Measurements from ENCODE around the gene TRPM3. TPM values are rescaled to one million over a fixed set of nuclear protein-coding genes. Genes with fewer than 3 reads are reported as not detected.

TRPM3 gene
- total RNA-seq, 1 experiment from 2014 or later = not detected

- ChIA-PET CTCF (interaction anchor here (0.8 to 0.9 kb wide), 4 partner anchors 364 to 792 kb away, joined by 3 read pairs; no protein-coding TSS in a partner anchor), POLR2A (no interaction called here)
- intact Hi-C loops (cut with micrococcal nuclease; ENCODE audit: unreplicated experiment) = loop anchor here (2.0 kb wide), 1 partner anchor 609 kb away; no protein-coding TSS in a partner anchor
- H3K4me3 Mint-ChIP-seq (ENCODE audit: unreplicated experiment) = no peak overlapping the region
- no peaks in the 10 kb centered on the region for H3K27me3 Mint-ChIP-seq (ENCODE audit: insufficient read depth, unreplicated experiment)
- H3K36me3 ChIP-seq (ENCODE audit: control insufficient read depth, insufficient read depth, low read length) = no peaks in the 10 kb centered on the region
- BruUV-seq (replicated peaks) = no TSS peak
- no peak for TF ChIP-seq CTCF (IDR thresholded peaks at IDR 0.05; ENCODE audit: insufficient read depth in 1 of 2, low read depth in 1 of 2, low read length in 1 of 2, severe bottlenecking in 1 of 2, unreplicated experiment in 1 of 2)
- no peaks in the 10 kb centered on the region for H3K9me3 ChIP-seq
- H3K4me1 Mint-ChIP-seq (ENCODE audit: low read depth, unreplicated experiment) = no peaks in the 10 kb centered on the region
- no peaks in the 10 kb centered on the region for H3K27me3 ChIP-seq (replicated peaks; ENCODE audit: control insufficient read depth, insufficient read depth, low read length)
- H3K27ac Mint-ChIP-seq (ENCODE audit: unreplicated experiment) = no peak overlapping the region
- H3K9me3 Mint-ChIP-seq (ENCODE audit: unreplicated experiment) = no peaks in the 10 kb centered on the region
- H3K36me3 Mint-ChIP-seq (ENCODE audit: insufficient read depth, unreplicated experiment) = no peaks in the 10 kb centered on the region
- DNase-seq = peak in 1 of 2 experiments; percentile 0
- no peaks in the 10 kb centered on the region for H3K4me1 ChIP-seq
- H3K4me3 ChIP-seq (ENCODE audit: low read depth, low read length) = no peak overlapping the region
Observed at GRCh38 chr9:70639853-70640814, 481.3 kb downstream of the TRPM3 start.

- no peak for DNase-seq
- Histone ChIP-seq H3K27me3 (replicated peaks; ENCODE audit: control insufficient read depth, insufficient read depth, low read length) (no peaks in the 10 kb centered on the region), H3K9me3 (no peaks in the 10 kb centered on the region), H3K4me3 (ENCODE audit: low read depth, low read length) (no peak overlapping the region), H3K36me3 (ENCODE audit: control insufficient read depth, insufficient read depth, low read length) (no peaks in the 10 kb centered on the region), H3K4me1 (no peaks in the 10 kb centered on the region)
- POLR2A ChIA-PET = no interaction called here
- TF ChIP-seq CTCF (IDR thresholded peaks at IDR 0.05; ENCODE audit: insufficient read depth in 1 of 2, low read depth in 1 of 2, low read length in 1 of 2, severe bottlenecking in 1 of 2, unreplicated experiment in 1 of 2) = no peak
- H3K4me1 Mint-ChIP-seq (ENCODE audit: low read depth, unreplicated experiment) = no peaks in the 10 kb centered on the region
- no peak overlapping the region for H3K27ac Mint-ChIP-seq (ENCODE audit: unreplicated experiment)
- BruUV-seq (replicated peaks) = no TSS peak
- intact Hi-C loops (cut with micrococcal nuclease; ENCODE audit: unreplicated experiment) = no loop called here
- no peaks in the 10 kb centered on the region for H3K36me3 Mint-ChIP-seq (ENCODE audit: insufficient read depth, unreplicated experiment)
- H3K27me3 Mint-ChIP-seq (ENCODE audit: insufficient read depth, unreplicated experiment) = peaks cover 3% of the 10 kb centered on the region
- no peaks in the 10 kb centered on the region for H3K9me3 Mint-ChIP-seq (ENCODE audit: unreplicated experiment)
- H3K4me3 Mint-ChIP-seq (ENCODE audit: unreplicated experiment) = no peak overlapping the region
- CTCF ChIA-PET = no interaction called here
Observed at GRCh38 chr9:70635790-70636189, 485.6 kb downstream of the TRPM3 start.

GRCh38 chr9:70634696-70635095 lies 486.7 kb downstream of the TRPM3 start:
- H3K27ac Mint-ChIP-seq (ENCODE audit: unreplicated experiment) = no peak overlapping the region
- CTCF ChIA-PET = no interaction called here
- TF ChIP-seq CTCF (IDR thresholded peaks at IDR 0.05; ENCODE audit: insufficient read depth in 1 of 2, low read depth in 1 of 2, low read length in 1 of 2, severe bottlenecking in 1 of 2, unreplicated experiment in 1 of 2) = no peak
- Histone ChIP-seq H3K36me3 (ENCODE audit: control insufficient read depth, insufficient read depth, low read length) (no peaks in the 10 kb centered on the region), H3K4me3 (ENCODE audit: low read depth, low read length) (no peak overlapping the region), H3K9me3 (no peaks in the 10 kb centered on the region), H3K27me3 (replicated peaks; ENCODE audit: control insufficient read depth, insufficient read depth, low read length) (no peaks in the 10 kb centered on the region), H3K4me1 (no peaks in the 10 kb centered on the region)
- H3K36me3 Mint-ChIP-seq (ENCODE audit: insufficient read depth, unreplicated experiment) = no peaks in the 10 kb centered on the region
- no peaks in the 10 kb centered on the region for H3K9me3 Mint-ChIP-seq (ENCODE audit: unreplicated experiment)
- POLR2A ChIA-PET = no interaction called here
- H3K27me3 Mint-ChIP-seq (ENCODE audit: insufficient read depth, unreplicated experiment) = peaks cover 3% of the 10 kb centered on the region
- DNase-seq = no peak
- H3K4me1 Mint-ChIP-seq (ENCODE audit: low read depth, unreplicated experiment) = no peaks in the 10 kb centered on the region
- no peak overlapping the region for H3K4me3 Mint-ChIP-seq (ENCODE audit: unreplicated experiment)
- intact Hi-C loops (cut with micrococcal nuclease; ENCODE audit: unreplicated experiment) = no loop called here
- no TSS peak for BruUV-seq (replicated peaks)
